ENCODE measurements around the gene GPATCH11. TPM values are rescaled to one million over a fixed set of nuclear protein-coding genes. Genes with fewer than 3 reads are reported as not detected.

GPATCH11 gene
- total and polyA plus RNA-seq, 2 of the 4 experiments (the other 2 are of a cell fraction) = 3.9 to 4.7 TPM

GRCh38 chr2:37039580-37039979, 44.7 kb upstream of the GPATCH11 start:
- DNase-seq (no peak), ATAC-seq (ENCODE audit: low read depth) (no peak)
- no peak overlapping the region for H3K4me2 ChIP-seq (ENCODE audit: low read depth, low read length)
- ChIA-PET POLR2A (ENCODE audit: unreplicated experiment) (no interaction called here), CTCF (no interaction called here)
- H4K8ac ChIP-seq (ENCODE audit: low read depth in 2 of 2, low read length in 2 of 2) = no peak overlapping the region
- no peak overlapping the region for H3K56ac ChIP-seq (ENCODE audit: extremely low read depth, insufficient read depth, low read length)
- dilution Hi-C loops (cut with HindIII; ENCODE audit: low sequenced_read_pairs, unreplicated experiment) (no loop called here), intact Hi-C loops (cut with micrococcal nuclease) (no loop called here), in situ Hi-C loops (cut with MboI; ENCODE audit: low sequenced_read_pairs) (no loop called here)
- H2AK5ac ChIP-seq (ENCODE audit: low read depth, low read length) = no peak overlapping the region
- H3K36me3 ChIP-seq (ENCODE audit: control insufficient read depth, insufficient read depth, low read length) = peaks cover 9% of the 10 kb centered on the region; the same call in 1 of the 2 replicates
- no peak overlapping the region for H4K5ac ChIP-seq (ENCODE audit: low read depth, low read length)
- no peak overlapping the region for H3K4me3 ChIP-seq (ENCODE audit: insufficient read depth, low read depth, low read length)
- H2BK20ac ChIP-seq (ENCODE audit: low read depth, low read length) = no peak overlapping the region
- H3K18ac ChIP-seq (ENCODE audit: low read depth, low read length) = no peak overlapping the region
- TF ChIP-seq NFE2L2 (IDR thresholded peaks at IDR 0.05; ENCODE audit: low read depth, low read length) = no peak
- TF ChIP-seq SMC3 (IDR thresholded peaks at IDR 0.05; ENCODE audit: low read depth, low read length) = no peak
- TF ChIP-seq CTCF (conservative IDR thresholded peaks at IDR 0.05; ENCODE audit: low read depth, low read length) = no peak
- TF ChIP-seq, protein P1, sequence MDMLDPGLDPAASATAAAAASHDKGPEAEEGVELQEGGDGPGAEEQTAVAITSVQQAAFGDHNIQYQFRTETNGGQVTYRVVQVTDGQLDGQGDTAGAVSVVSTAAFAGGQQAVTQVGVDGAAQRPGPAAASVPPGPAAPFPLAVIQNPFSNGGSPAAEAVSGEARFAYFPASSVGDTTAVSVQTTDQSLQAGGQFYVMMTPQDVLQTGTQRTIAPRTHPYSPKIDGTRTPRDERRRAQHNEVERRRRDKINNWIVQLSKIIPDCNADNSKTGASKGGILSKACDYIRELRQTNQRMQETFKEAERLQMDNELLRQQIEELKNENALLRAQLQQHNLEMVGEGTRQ (IDR thresholded peaks at IDR 0.05; ENCODE audit: low read depth, low read length) = no peak
- peak; percentile 64 for TF ChIP-seq MAFK (IDR thresholded peaks at IDR 0.05; ENCODE audit: low read depth, low read length)
- no peak for TF ChIP-seq CEBPB (IDR thresholded peaks at IDR 0.05; ENCODE audit: low read depth, low read length)
- TF ChIP-seq CHD1 (IDR thresholded peaks at IDR 0.05; ENCODE audit: low read depth, low read length) = no peak
- no peak overlapping the region for H2AK9ac ChIP-seq (replicated peaks; ENCODE audit: low read depth, low read length, poor library complexity)
- no peak overlapping the region for H4K91ac ChIP-seq (ENCODE audit: insufficient read depth, low read depth, low read length)
- no peaks in the 10 kb centered on the region for H4K20me1 ChIP-seq (ENCODE audit: insufficient read depth, low read length)
- no peak overlapping the region for H2BK5ac ChIP-seq (ENCODE audit: low read depth, low read length, poor library complexity, severe bottlenecking)
- H2AFZ ChIP-seq (replicated peaks; ENCODE audit: low read length, poor library complexity) = no peak overlapping the region
- H3K23ac ChIP-seq (ENCODE audit: low read depth, low read length) = no peak overlapping the region
- no peak overlapping the region for H3K27ac ChIP-seq (ENCODE audit: insufficient read depth, low read length)
- H2BK120ac ChIP-seq (ENCODE audit: low read depth, low read length) = no peak overlapping the region
- H3K4ac ChIP-seq (ENCODE audit: low read depth, low read length) = no peak overlapping the region
- no TSS peak for BruUV-seq (replicated peaks)
- no peaks in the 10 kb centered on the region for H3K4me1 ChIP-seq (ENCODE audit: control insufficient read depth, insufficient read depth, low read length)
- no peak overlapping the region for H2BK15ac ChIP-seq (ENCODE audit: low read depth, low read length)
- H3K9ac ChIP-seq (ENCODE audit: low read depth, low read length) = no peak overlapping the region
- no CpG with 5 or more reads among the region's 3 CpGs for WGBS, 2 experiments (ENCODE audit: extremely low coverage in 2 of 2, insufficient read length in 1 of 2)
- H3K9me3 ChIP-seq (ENCODE audit: control insufficient read depth, insufficient read depth, low read length) = no peaks in the 10 kb centered on the region
- no peaks in the 10 kb centered on the region for H3K27me3 ChIP-seq (ENCODE audit: control insufficient read depth, insufficient read depth, low read length)
- H3K14ac ChIP-seq (replicated peaks; ENCODE audit: low read depth, low read length) = no peak overlapping the region
- H3K79me1 ChIP-seq (ENCODE audit: low read depth in 1 of 2, low read length in 2 of 2) = no peaks in the 10 kb centered on the region
- no peaks in the 10 kb centered on the region for H3K9me1 ChIP-seq (ENCODE audit: insufficient read depth, low read length)

Measured in IMR-90 (cell line).